Umbilical cord (tissue), 2 donors: Measurements from ENCODE around the gene MTARC1. TPM values are rescaled to one million over a fixed set of nuclear protein-coding genes. Genes with fewer than 3 reads are reported as not detected.

Experiments
- DNase-seq: peaks from one replicate; pipeline ENCODE4 v3.0.0-alpha.2; 2015; ENCODE audit warnings: low spot score
- total RNA-seq: library from RNA; depleted of rRNA; stranded (reverse); fragments of >200 nt; gene quantifications from one replicate; pipeline ENCODE4 v1.2.3, GENCODE V29; 2014; ENCODE audit warnings: low replicate concordance; ENCODE audit not compliant: insufficient read depth

Gene MTARC1
- total RNA-seq, 1 donor from 2014 or later, result 7.7 TPM

GRCh38 chr1:220770245-220770913 is 16.3 kb upstream of the MTARC1 start:
- DNase-seq, result no peak

- DNase-seq, result no peak
Measured at GRCh38 chr1:220772846-220773245, 13.9 kb upstream of the MTARC1 start.

GRCh38 chr1:220775240-220775853 is 11.4 kb upstream of the MTARC1 start:
- no peak for DNase-seq

GRCh38 chr1:220776254-220776653 is 10.5 kb upstream of the MTARC1 start:
- DNase-seq, result no peak

GRCh38 chr1:220776720-220777326 is 9.9 kb upstream of the MTARC1 start:
- DNase-seq, result peak; percentile 73

- no peak for DNase-seq
Measured at GRCh38 chr1:220783453-220783852, 3.3 kb upstream of the MTARC1 start.

- no peak for DNase-seq
Measured at GRCh38 chr1:220784751-220785150, 2.0 kb upstream of the MTARC1 start.

GRCh38 chr1:220785166-220786056 is 1.3 kb upstream of the MTARC1 start:
- DNase-seq, result no peak

GRCh38 chr1:220786057-220786336 is 716 bp upstream of the MTARC1 start:
- no peak for DNase-seq

GRCh38 chr1:220787069-220787619 is 431 bp downstream of the MTARC1 start:
- no peak for DNase-seq

GRCh38 chr1:220788900-220789299 is 2.2 kb downstream of the MTARC1 start:
- no peak for DNase-seq

GRCh38 chr1:220789532-220790147 is 2.9 kb downstream of the MTARC1 start:
- DNase-seq, result no peak

- no peak for DNase-seq
Measured at GRCh38 chr1:220791285-220791684, 4.6 kb downstream of the MTARC1 start.

- DNase-seq, result no peak
Measured at GRCh38 chr1:220791956-220792355, 5.2 kb downstream of the MTARC1 start.

GRCh38 chr1:220796530-220796929 is 9.8 kb downstream of the MTARC1 start:
- no peak for DNase-seq

- DNase-seq, result no peak
Measured at GRCh38 chr1:220797044-220797443, 10.3 kb downstream of the MTARC1 start.

GRCh38 chr1:220797553-220797952 is 10.8 kb downstream of the MTARC1 start:
- DNase-seq, result no peak

GRCh38 chr1:220798338-220798737 is 11.6 kb downstream of the MTARC1 start:
- no peak for DNase-seq

- DNase-seq, result no peak
Measured at GRCh38 chr1:220800262-220800661, 13.5 kb downstream of the MTARC1 start.

- DNase-seq, result peak; percentile 34
Measured at GRCh38 chr1:220803401-220804201, 16.9 kb downstream of the MTARC1 start.

- DNase-seq, result peak; percentile 67
Measured at GRCh38 chr1:220804202-220804586, 17.5 kb downstream of the MTARC1 start.
